HG03159 (cell line): ENCODE measurements around the gene UBE2K.
"Not testable (repeated sequence)": the region's sequence is repeated elsewhere in the genome, so short reads cannot be mapped to it uniquely, and the experiment has no call there.

Source experiments
- ATAC-seq: cut with Tn5 transposase; IDR thresholded peaks from one replicate; pipeline ENCODE4 v1.9.1; 2021; ENCODE audit warnings: mild to moderate bottlenecking, moderate library complexity; ENCODE audit not compliant: unreplicated experiment

Gene UBE2K

DNA sequence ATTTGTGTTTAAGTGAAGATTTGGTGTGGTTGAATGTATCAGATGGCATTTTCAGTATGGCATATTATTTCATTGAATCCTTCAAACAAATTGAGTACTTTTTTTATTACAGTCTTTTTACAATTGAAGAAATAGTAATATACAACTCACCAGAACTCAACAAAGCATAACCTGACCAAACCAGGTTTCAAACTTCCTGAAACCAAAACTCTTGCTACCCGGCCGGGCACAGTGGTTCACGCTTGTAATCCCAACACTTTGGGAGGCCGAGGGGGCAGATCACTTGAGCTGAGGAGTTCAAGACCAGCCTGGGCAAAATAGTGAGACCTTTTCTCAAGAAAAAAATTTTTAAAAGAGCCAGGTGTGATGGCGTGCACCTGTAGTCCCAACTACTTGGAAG, 94.2 kb downstream of the UBE2K start:
- ATAC-seq = no peak

- ATAC-seq = no peak
Observed at GRCh38 chr4:39792529-39792928, 94.6 kb downstream of the UBE2K start.

- not testable (repeated sequence) for ATAC-seq
Observed at GRCh38 chr4:39792976-39793375, 95.0 kb downstream of the UBE2K start.

GRCh38 chr4:39802005-39802404, 104.1 kb downstream of the UBE2K start:
- no peak for ATAC-seq

GRCh38 chr4:39808231-39808749, 110.4 kb downstream of the UBE2K start:
- no peak for ATAC-seq

GRCh38 chr4:39812500-39812899, 114.6 kb downstream of the UBE2K start:
- ATAC-seq = no peak

DNA sequence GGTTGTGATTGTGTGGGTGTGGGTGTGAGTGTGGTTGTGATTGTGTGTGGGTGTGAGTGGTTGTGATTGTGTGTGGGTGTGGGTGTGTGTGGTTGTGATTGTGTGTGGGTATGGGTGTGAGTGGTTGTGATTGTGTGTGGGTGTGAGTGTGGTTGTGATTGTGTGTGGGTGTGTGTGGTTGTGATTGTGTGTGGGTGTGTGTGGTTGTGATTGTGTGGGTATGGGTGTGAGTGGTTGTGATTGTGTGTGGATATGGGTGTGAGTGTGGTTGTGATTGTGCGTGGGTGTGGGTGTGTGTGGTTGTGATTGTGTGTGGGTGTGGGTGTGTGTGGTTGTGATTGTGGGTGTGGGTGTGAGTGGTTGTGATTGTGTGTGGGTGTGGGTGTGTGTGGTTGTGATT, 115.1 kb downstream of the UBE2K start:
- not testable (repeated sequence) for ATAC-seq

GRCh38 chr4:39813761-39814160, 115.8 kb downstream of the UBE2K start:
- not testable (repeated sequence) for ATAC-seq

GRCh38 chr4:39814403-39815185, 116.7 kb downstream of the UBE2K start:
- ATAC-seq = no peak

DNA sequence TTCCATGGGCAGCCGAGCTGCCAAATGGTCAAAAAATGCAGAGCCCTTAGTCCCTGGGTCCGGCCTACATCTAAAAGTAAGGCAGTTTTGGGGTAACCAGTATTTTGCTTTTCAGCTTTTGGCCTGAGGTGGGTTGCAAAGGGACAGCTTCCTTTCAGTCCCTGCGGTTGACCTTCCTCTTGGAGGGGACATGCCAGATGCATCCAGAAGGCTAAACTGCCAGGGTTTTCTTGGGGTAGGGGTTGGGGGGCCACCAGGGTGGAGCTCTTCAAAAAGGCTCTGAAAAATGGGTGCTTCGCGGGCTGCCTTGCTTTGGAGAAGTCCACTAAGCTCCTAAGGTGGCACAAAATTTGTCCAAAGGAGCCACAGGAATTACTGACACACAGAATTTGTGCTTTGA, 120.7 kb downstream of the UBE2K start:
- no peak for ATAC-seq

GRCh38 chr4:39820186-39820585, 122.2 kb downstream of the UBE2K start:
- ATAC-seq = no peak

GRCh38 chr4:39821951-39822350, 124.0 kb downstream of the UBE2K start:
- no peak for ATAC-seq

- no peak for ATAC-seq
Observed at GRCh38 chr4:39822662-39823061, 124.7 kb downstream of the UBE2K start.

- no peak for ATAC-seq
Observed at GRCh38 chr4:39823191-39823590, 125.3 kb downstream of the UBE2K start.

DNA sequence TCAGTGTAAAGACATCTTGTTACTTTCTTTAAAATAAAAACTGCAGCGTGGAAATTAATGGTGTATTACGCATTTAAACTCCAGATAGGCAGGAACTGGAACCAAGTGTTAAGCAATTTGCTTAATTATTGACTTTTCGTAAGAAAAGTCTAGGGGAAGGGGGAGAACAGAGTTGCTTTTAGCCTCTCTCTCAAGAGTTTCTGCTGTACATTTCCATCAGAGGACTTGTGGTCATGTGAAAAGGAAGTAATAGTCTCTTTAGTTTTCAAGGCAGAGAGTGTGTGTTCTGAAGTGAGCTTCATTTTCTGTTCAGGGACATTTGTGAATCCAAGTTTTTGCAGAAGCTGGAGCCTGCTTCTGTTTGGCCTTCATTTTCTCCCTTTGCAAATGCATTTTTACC, 127.2 kb downstream of the UBE2K start:
- no peak for ATAC-seq

DNA sequence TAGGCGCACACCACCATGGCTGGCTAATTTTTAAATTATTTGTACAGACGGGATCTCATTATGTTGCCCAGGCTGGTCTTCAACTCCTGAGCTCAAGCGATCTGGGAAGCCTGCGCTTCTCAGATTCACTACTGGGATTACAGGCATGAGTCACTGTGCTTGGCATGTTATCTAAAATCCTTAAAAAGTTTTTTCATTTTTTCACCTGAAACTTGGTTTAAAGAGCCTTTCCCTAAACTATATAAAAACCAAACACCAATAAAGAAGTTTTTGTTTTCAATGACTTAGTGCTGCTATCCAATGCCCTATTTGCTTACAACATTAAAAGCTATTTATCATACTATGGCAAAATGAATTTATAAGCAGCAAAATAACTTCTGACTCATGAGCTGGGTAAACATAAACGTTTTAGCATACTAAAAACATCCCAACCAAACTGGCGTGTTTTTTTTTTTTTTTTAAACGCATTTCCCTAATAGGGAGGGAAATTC, 127.8 kb downstream of the UBE2K start:
- ATAC-seq = no peak
